Activated CD4-positive, alpha-beta memory T cell treated with anti-CD3 and anti-CD28 coated beads, Interleukin-2, amount 10 ng/mL, durations not matched to agents 7 days and 5 days (primary cell): ENCODE results near the gene COX5B. TPM values are rescaled to one million over a fixed set of nuclear protein-coding genes. Genes with fewer than 3 reads are reported as not detected.
"Not testable (repeated sequence)": the region's sequence is repeated elsewhere in the genome, so short reads cannot be mapped to it uniquely, and the experiment has no call there.

Source experiments
- CTCF ChIA-PET: fragments of 350-600 bp; sonication (Branson Sonifier 250); formaldehyde crosslinking; loops from one replicate; lab custom pipeline; 2021; ENCODE audit warnings: antibody characterized with exemption, inconsistent platforms; lab: Charles Lee
- POLR2A ChIA-PET: fragments of 350-600 bp; sonication (Branson Sonifier 250); formaldehyde crosslinking; loops from one replicate; lab custom pipeline; 2021; ENCODE audit warnings: antibody characterized with exemption; lab: Charles Lee
- DNase-seq: peaks from one replicate; pipeline ENCODE4 v3.0.0-alpha.2; 2020
- H3K27ac Mint-ChIP-seq: one replicate; pipeline ENCODE4 v1.8.0; 2021; ENCODE audit warnings: mild to moderate bottlenecking, mixed read lengths
- H3K27me3 Mint-ChIP-seq: one replicate; pipeline ENCODE4 v1.8.0; 2021; ENCODE audit warnings: mixed read lengths
- H3K36me3 Mint-ChIP-seq: one replicate; pipeline ENCODE4 v1.8.0; 2021; ENCODE audit warnings: low read depth, mixed read lengths
- H3K4me1 Mint-ChIP-seq: one replicate; pipeline ENCODE4 v1.8.0; 2021; ENCODE audit warnings: mixed read lengths
- H3K4me3 Mint-ChIP-seq: one replicate; pipeline ENCODE4 v1.8.0; 2021; ENCODE audit warnings: mild to moderate bottlenecking, mixed read lengths
- H3K9me3 Mint-ChIP-seq: one replicate; pipeline ENCODE4 v1.8.0; 2021; ENCODE audit warnings: mixed read lengths
- total RNA-seq, 2 experiments: library from RNA; stranded (reverse); gene quantifications; one replicate each; pipeline ENCODE4 v1.2.3, GENCODE V29; 2021

The COX5B gene
- total RNA-seq, 2 experiments from 2014 or later = 192 to 203 TPM

DNA sequence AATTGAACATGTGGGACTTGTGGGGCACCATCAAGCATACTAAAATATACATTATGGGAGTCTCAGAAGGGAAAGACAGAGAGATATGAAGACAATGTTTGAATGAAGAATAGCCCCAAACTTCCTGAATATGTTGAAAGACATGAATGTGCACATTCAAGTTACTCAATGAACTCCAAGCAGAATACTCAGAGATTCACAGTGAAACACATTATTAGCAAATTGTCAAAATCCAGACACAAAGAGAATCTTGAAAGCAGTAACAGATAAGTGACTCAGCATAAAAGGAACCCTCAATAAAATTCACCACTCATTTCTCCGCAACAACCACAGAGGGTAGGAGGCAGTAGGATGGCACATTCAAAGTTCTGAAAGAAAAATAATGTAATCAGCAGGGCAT lies 32.4 kb downstream of the COX5B start:
- no peaks in the 10 kb centered on the region for H3K36me3 Mint-ChIP-seq
- H3K9me3 Mint-ChIP-seq = no peaks in the 10 kb centered on the region
- H3K27ac Mint-ChIP-seq = no peak overlapping the region
- POLR2A ChIA-PET = no interaction called here
- no peak overlapping the region for H3K4me3 Mint-ChIP-seq
- peaks cover 31% of the 10 kb centered on the region for H3K4me1 Mint-ChIP-seq
- CTCF ChIA-PET = interaction anchor here (1.5 kb wide), 1 partner anchor 22 kb away, joined by 4 read pairs; no protein-coding TSS in a partner anchor
- H3K27me3 Mint-ChIP-seq = no peaks in the 10 kb centered on the region
- no peak for DNase-seq

DNA sequence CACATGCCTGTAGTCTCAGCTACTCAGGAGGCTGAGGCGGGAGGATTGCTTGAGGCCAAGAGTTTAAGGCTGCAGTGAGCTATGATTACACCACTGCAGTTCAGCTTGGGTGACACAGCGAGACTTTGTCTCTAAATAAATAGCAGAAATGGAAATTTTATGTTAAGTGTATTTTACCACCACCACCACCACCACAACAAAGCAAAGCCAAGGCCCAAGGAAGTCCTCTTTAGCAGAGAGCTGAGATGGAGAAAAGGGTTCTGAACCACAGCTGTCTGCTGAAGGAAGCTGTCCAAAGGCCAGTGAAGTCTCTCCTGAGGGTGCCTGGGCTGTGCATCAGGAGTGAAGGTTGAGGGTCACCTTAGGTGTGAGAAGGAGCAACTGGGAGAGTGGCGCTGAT lies 41.4 kb downstream of the COX5B start:
- not testable (repeated sequence) for H3K36me3 Mint-ChIP-seq, H3K27ac Mint-ChIP-seq, DNase-seq, H3K4me3 Mint-ChIP-seq, H3K9me3 Mint-ChIP-seq, H3K27me3 Mint-ChIP-seq
- POLR2A ChIA-PET = interaction anchor here (1.3 kb wide), 1 partner anchor 42 kb away, joined by 5 read pairs; the partner anchor contains the start of gene COX5B
- peaks cover 19% of the 10 kb centered on the region for H3K4me1 Mint-ChIP-seq
- CTCF ChIA-PET = interaction anchor here (2.9 kb wide), 1 partner anchor 96 kb away, joined by 12 read pairs; no protein-coding TSS in a partner anchor

DNA sequence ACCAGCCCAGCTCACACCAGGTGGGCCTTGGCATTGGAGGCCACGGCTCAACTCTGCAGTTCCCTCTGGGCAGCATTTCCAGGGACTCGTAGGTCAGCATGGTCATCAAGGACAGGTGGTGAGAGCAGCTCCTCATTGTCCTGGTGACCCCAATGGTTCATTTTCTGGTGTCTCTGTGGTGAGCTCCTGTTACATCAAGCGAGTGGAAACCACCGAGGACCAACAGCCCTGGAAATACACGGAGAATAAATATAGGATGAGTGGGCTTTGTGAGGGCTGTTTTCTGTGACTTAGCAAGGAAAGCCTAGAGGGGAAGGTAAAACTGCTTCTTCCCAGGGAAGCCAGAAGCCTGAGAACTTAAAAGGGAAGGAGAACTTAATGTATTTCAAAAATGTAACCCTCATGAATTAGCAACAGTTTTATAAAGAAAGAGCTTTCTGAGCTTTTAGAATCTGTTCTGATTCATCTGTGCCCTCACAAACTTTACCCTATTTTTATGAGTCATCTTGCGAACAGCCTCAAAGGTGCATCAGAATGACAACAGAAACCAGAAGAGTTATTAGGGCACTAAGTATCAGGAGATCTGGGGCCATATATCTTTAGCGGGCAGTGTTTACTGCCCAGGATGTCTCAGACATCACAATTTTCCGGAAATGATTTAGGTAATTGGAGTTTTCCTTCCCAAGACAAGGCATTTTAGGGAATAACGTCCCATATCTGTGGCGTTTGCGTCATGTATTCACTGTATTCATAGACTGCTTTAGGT lies 42.4 kb downstream of the COX5B start:
- no peak for DNase-seq

DNA sequence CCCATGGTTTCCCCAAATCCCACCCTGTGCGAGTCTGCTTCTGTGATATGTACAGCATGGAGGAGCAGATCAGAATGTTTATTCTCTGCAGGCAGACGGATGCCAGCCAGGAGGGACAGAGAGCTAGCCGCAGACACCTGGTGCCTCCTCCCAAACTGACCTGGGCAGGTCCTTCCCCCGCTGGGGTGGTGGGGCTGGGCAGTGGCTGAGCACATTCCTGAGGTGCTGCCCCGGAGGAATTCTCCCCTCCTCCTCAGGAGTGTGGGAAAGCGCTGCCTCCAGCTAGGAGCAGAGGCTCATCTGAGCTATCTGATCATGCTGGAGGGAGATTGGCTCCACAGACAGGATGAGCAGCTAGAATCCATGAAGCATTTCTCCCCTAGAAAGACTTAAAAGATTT lies 45.3 kb downstream of the COX5B start:
- Mint-ChIP-seq H3K27me3 (no peaks in the 10 kb centered on the region), H3K9me3 (no peaks in the 10 kb centered on the region), H3K27ac (no peak overlapping the region), H3K36me3 (no peaks in the 10 kb centered on the region), H3K4me1 (peaks cover 18% of the 10 kb centered on the region), H3K4me3 (no peak overlapping the region)
- DNase-seq = no peak
- CTCF ChIA-PET = interaction anchor here (1.4 kb wide), 2 partner anchors 8 to 27 kb away, joined by 3 to 5 read pairs; partner anchors contain the start of gene ACTR1B
- POLR2A ChIA-PET = no interaction called here

More for the DNA sequence above, 42.4 kb downstream of the COX5B start:
- CTCF ChIA-PET = interaction anchor here (1.0 to 2.9 kb wide), 4 partner anchors 9 to 97 kb away, joined by 3 to 12 read pairs (median 6); no protein-coding TSS in a partner anchor
- Mint-ChIP-seq H3K9me3 (no peaks in the 10 kb centered on the region), H3K36me3 (no peaks in the 10 kb centered on the region), H3K27ac (peak overlapping the region; percentile 18), H3K4me1 (peaks cover 18% of the 10 kb centered on the region), H3K4me3 (no peak overlapping the region), H3K27me3 (no peaks in the 10 kb centered on the region)
- POLR2A ChIA-PET = interaction anchor here (0.7 to 1.3 kb wide), 3 partner anchors 26 to 97 kb away, joined by 4 to 7 read pairs (median 5); partner anchors contain the start of gene COX5B

DNA sequence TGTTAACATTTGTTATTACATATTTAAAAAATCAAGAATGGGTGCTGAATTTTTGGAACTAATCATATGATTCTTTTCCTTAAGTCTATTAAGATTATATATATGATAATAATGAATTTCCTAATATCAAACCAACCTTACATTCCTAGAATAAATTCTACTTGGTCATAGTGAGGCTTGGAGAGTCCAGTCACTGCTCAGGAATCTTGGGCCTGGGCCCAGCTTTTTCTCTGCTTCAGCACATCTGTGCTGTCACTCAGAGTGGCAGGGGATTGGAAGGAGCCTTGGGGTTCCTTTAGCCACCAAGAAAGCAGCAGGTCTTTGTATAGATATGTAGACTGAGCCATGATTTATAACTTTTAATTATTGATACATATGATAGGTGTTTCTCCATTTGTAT lies 47.6 kb downstream of the COX5B start:
- H3K9me3 Mint-ChIP-seq = no peaks in the 10 kb centered on the region
- DNase-seq = peak; percentile 6
- H3K36me3 Mint-ChIP-seq = no peaks in the 10 kb centered on the region
- ChIA-PET CTCF (interaction anchor here (0.8 kb wide), 1 partner anchor 47 kb away, joined by 3 read pairs; no protein-coding TSS in a partner anchor), POLR2A (no interaction called here)
- H3K27me3 Mint-ChIP-seq = peaks cover 2% of the 10 kb centered on the region
- H3K27ac Mint-ChIP-seq = no peak overlapping the region
- H3K4me3 Mint-ChIP-seq = no peak overlapping the region
- peaks cover 15% of the 10 kb centered on the region for H3K4me1 Mint-ChIP-seq

DNA sequence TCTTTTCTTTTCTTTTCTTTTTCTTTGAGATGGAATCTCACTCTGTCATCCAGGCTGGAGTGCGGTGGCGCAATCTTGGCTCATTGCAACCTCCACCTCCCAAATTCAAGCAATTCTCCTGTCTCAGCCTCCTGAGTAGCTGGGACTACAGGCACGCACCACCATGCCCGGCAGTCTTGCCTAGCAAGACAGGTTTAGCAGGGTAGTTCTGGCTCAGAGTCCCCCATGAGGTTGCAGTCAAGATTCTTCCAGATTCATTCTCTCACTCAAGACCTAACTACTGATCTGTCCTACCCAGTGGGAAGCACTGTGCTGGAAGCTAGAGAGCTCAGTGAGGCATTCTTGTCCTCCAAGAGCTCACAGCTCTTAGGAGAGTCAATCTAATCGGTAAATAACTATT lies 49.9 kb downstream of the COX5B start:
- H3K36me3 Mint-ChIP-seq = no peaks in the 10 kb centered on the region
- H3K27me3 Mint-ChIP-seq = peaks cover 2% of the 10 kb centered on the region
- CTCF ChIA-PET = interaction anchor here (1.3 to 6.7 kb wide), 6 partner anchors 14 to 105 kb away, joined by 5 to 122 read pairs (median 42); partner anchors contain the start of genes ACTR1B, ANKRD36B, C2orf92 and COX5B
- H3K27ac Mint-ChIP-seq = no peak overlapping the region
- no peak overlapping the region for H3K4me3 Mint-ChIP-seq
- no peaks in the 10 kb centered on the region for H3K9me3 Mint-ChIP-seq
- POLR2A ChIA-PET = interaction anchor here (5.8 kb wide), 1 partner anchor 105 kb away, joined by 50 read pairs; the partner anchor contains the start of gene ANKRD36B
- peaks cover 10% of the 10 kb centered on the region for H3K4me1 Mint-ChIP-seq
- peak; percentile 7 for DNase-seq

DNA sequence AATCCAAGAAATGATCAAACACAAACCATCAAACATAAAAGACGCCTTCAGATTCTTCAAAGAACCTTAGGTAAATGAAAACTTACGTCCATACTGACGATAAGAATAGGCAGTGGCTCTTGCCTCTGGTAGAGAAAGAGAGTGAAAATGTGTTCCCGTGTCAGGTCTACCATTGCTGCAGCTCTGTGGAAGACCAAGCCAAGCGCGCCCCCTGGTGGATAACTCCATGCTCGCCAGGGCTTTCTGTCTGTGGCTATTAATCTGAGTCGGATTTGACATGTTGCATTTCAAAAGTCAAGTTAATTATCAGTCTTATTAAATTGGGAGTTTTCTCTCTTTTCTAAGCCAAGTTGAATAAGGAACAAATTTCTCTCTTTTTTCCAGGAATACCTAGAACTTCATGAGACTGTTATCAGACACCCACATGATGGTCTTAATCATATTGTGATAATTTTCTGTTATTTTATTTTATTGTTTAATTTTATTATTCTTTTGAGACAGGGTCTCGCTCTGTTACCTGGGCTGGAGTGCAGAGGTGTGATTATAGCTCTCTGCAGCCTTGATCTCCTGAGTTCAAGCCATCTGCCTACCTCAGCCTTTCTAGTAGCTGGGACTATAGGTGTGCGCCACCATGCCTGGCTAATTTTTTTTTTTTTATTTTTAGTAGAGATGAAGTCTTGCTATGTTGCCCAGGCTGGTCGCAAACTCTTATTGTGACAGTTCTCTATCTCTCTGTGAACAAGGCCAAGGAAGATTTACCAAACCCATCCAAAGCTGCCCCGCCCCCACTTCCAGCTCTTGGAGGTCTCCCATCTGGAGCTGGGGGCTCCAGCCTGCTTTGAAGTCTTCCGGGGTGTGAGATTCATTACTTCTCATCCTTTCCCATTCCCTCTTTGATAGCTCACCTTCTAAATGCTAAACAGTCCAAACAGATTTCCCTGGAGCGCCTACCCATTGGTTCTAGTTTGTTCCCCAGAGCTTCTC lies 51.7 kb downstream of the COX5B start:
- H3K27me3 Mint-ChIP-seq = peaks cover 2% of the 10 kb centered on the region
- no peak overlapping the region for H3K27ac Mint-ChIP-seq
- no peaks in the 10 kb centered on the region for H3K9me3 Mint-ChIP-seq
- ChIA-PET POLR2A (interaction anchor here (0.8 to 5.8 kb wide), 7 partner anchors 11 to 107 kb away, joined by 3 to 50 read pairs (median 3); partner anchors contain the start of genes ACTR1B, ANKRD36B and COX5B), CTCF (interaction anchor here (0.6 to 6.7 kb wide), 21 partner anchors 9 to 687 kb away, joined by 3 to 122 read pairs (median 7); partner anchors contain the start of genes ACTR1B, ANKRD36B, COX5B and ZAP70)
- no peak overlapping the region for H3K4me3 Mint-ChIP-seq
- peak; percentile 93 for DNase-seq
- H3K36me3 Mint-ChIP-seq = no peaks in the 10 kb centered on the region
- H3K4me1 Mint-ChIP-seq = peaks cover 10% of the 10 kb centered on the region

Other genes starting within 250 kb of the COX5B start
- gene ANKRD36B, start 56.2 kb upstream of the COX5B start, total RNA-seq = 10 to 100 TPM; 42.3 to 46.7 TPM
- 10 to 100 TPM; 97.3 to 98.8 TPM for gene ACTR1B, start 18.0 kb downstream of the COX5B start, total RNA-seq
- gene C2orf92, start 23.7 kb downstream of the COX5B start, total RNA-seq = 10 to 100 TPM in 1 of 2 experiments, 1 to 10 TPM in 1; 9.8 to 12.4 TPM
- gene ZAP70, start 67.5 kb downstream of the COX5B start, total RNA-seq = 100 to 1,000 TPM; 283 TPM